GM12878 (cell line): ENCODE results near the gene SMARCD2. TPM values are rescaled to one million over a fixed set of nuclear protein-coding genes. Genes with fewer than 3 reads are reported as not detected.

Source experiments
- ATAC-seq: fragments of 200-7000 bp; cut with Tn5 transposase; 3 replicates; pipeline ENCODE4 v1.9.1; 2020; ENCODE audit warnings: mild to moderate bottlenecking, moderate library complexity
- BruUV-seq: library from RNA; stranded (reverse); fragments of 400-500 nt; replicated peaks from 2 replicates; lab custom pipeline; 2021; lab: Mats Ljungman, UMichigan
- CTCF ChIA-PET: fragments of 300-600 bp; sonication (Branson Sonifier 250); formaldehyde crosslinking; extraction: SDS; loops from one replicate; lab custom pipeline; 2021; ENCODE audit warnings: inconsistent platforms; lab: Yijun Ruan, JAX
- POLR2A ChIA-PET: fragments of 350-600 bp; formaldehyde crosslinking; extraction: SDS; loops from one replicate; lab custom pipeline; 2021; ENCODE audit warnings: inconsistent platforms; lab: Charles Lee
- RAD21 ChIA-PET: fragments of 300-600 bp; sonication (Branson Sonifier 250); formaldehyde crosslinking; loops from one replicate; lab custom pipeline; 2023; ENCODE audit warnings: antibody characterized with exemption; ENCODE audit not compliant: unreplicated experiment; lab: Charles Lee
- SMC1A ChIA-PET: fragments of 300-600 bp; sonication (Branson Sonifier 250); formaldehyde crosslinking; loops from one replicate; lab custom pipeline; 2023; ENCODE audit not compliant: unreplicated experiment, uncharacterized antibody; lab: Charles Lee
- DNase-seq: peaks from one replicate; pipeline ENCODE4 v3.0.0-alpha.2; 2011; ENCODE audit warnings: low read depth, low spot score
- FAIRE-seq: peaks from 3 replicates; lab custom pipeline; 2011; peaks lifted over from hg19 to GRCh38; lab: Jason Lieb, UNC
- H2AFZ ChIP-seq: 2 replicates; pipeline ENCODE4 v1.6.0; 2011; ENCODE audit warnings: low read depth, low read length, control low read depth; ENCODE audit not compliant: control insufficient read depth
- H3K27ac ChIP-seq: 2 replicates; pipeline ENCODE4 v1.5.1; 2011; ENCODE audit warnings: control low read depth; ENCODE audit not compliant: control insufficient read depth, insufficient read depth
- H3K27me3 ChIP-seq, 2 experiments: replicated peaks in 1 of 2; 2 replicates each; pipeline versions ENCODE4 v1.6.0 to v1.6.1; 2011; ENCODE audit warnings: low read length in 1 of 2; ENCODE audit not compliant: control insufficient read depth in 2 of 2, insufficient read depth in 2 of 2
- H3K36me3 ChIP-seq, 2 experiments: 2 replicates each; pipeline ENCODE4 v1.5.1; 2011; ENCODE audit warnings: low read length in 1 of 2; ENCODE audit not compliant: control insufficient read depth in 2 of 2, insufficient read depth in 2 of 2
- H3K4me1 ChIP-seq: 2 replicates; pipeline ENCODE4 v1.6.1; 2011; ENCODE audit warnings: mild to moderate bottlenecking, low read length, moderate library complexity, mixed read lengths; ENCODE audit not compliant: control insufficient read depth, insufficient read depth
- H3K4me2 ChIP-seq: 2 replicates; pipeline ENCODE4 v1.6.0; 2011; ENCODE audit warnings: control low read depth; ENCODE audit not compliant: control insufficient read depth, insufficient read depth
- H3K4me3 ChIP-seq: fragments of 200-600 bp; sonication (generic); 2 replicates; pipeline ENCODE4 v1.5.1; 2016
- H3K79me2 ChIP-seq: 2 replicates; pipeline ENCODE4 v1.6.0; 2011; ENCODE audit warnings: low read length; ENCODE audit not compliant: control insufficient read depth, insufficient read depth
- H3K9ac ChIP-seq: 2 replicates; pipeline ENCODE4 v1.8.0; 2011; ENCODE audit warnings: low read length, control low read depth, mixed read lengths; ENCODE audit not compliant: control insufficient read depth, insufficient read depth
- H3K9me3 ChIP-seq: replicated peaks from 3 replicates; pipeline ENCODE4 v1.5.1; 2011; ENCODE audit warnings: mild to moderate bottlenecking, low read length; ENCODE audit not compliant: control insufficient read depth, insufficient read depth
- H4K20me1 ChIP-seq: 2 replicates; pipeline ENCODE4 v1.6.0; 2011; ENCODE audit not compliant: control insufficient read depth, insufficient read depth
- BHLHE40 ChIP-seq, 2 experiments: fragments of 450-650 bp in 1 of 2; IDR thresholded peaks; 2 replicates each; pipeline ENCODE4 v1.6.1; 2011 to 2017; ENCODE audit warnings: low read depth in 2 of 2, borderline replicate concordance in 1 of 2, improper control_type of control experiment in 1 of 2, low read length in 1 of 2, mild to moderate bottlenecking in 1 of 2
- BRCA1 ChIP-seq: IDR thresholded peaks from 2 replicates; pipeline ENCODE4 v1.6.1; 2011; ENCODE audit warnings: low read depth, low read length, improper control_type of control experiment
- CBX3 ChIP-seq: fragments of 200-600 bp; sonication (generic); IDR thresholded peaks from 2 replicates; pipeline ENCODE4 v1.6.1; 2016; ENCODE audit warnings: low read depth, borderline replicate concordance
- KDM1A ChIP-seq: fragments of 200-600 bp; sonication (generic); IDR thresholded peaks from 2 replicates; pipeline ENCODE4 v1.6.1; 2016; ENCODE audit warnings: borderline replicate concordance
- NR2C2 ChIP-seq: IDR thresholded peaks from 2 replicates; pipeline ENCODE4 v1.6.1; 2011; ENCODE audit warnings: borderline replicate concordance, low read depth; ENCODE audit not compliant: control insufficient read depth, insufficient read length
- NRF1 ChIP-seq: conservative IDR thresholded peaks from 2 replicates; pipeline ENCODE4 v1.6.1; 2011; ENCODE audit warnings: mild to moderate bottlenecking, low read depth, low read length, improper control_type of control experiment
- POLR2A ChIP-seq: IDR thresholded peaks from 2 replicates; pipeline ENCODE4 v1.6.1; 2011; ENCODE audit warnings: low read depth, mild to moderate bottlenecking, low read length
- POLR2AphosphoS2 ChIP-seq: IDR thresholded peaks from 2 replicates; pipeline ENCODE4 v1.6.1; 2011; ENCODE audit warnings: low read depth, mild to moderate bottlenecking, low read length, improper control_type of control experiment, moderate library complexity
- POLR2AphosphoS5 ChIP-seq: IDR thresholded peaks from 2 replicates; pipeline ENCODE4 v1.6.1; 2011; ENCODE audit warnings: mild to moderate bottlenecking, low read length, inconsistent platforms
- RFX5 ChIP-seq: IDR thresholded peaks from 2 replicates; pipeline ENCODE4 v1.6.1; 2011; ENCODE audit warnings: low read depth, low read length, improper control_type of control experiment
- SIX5 ChIP-seq: IDR thresholded peaks from 2 replicates; pipeline ENCODE4 v1.6.1; 2011; ENCODE audit warnings: mild to moderate bottlenecking, low read depth, low read length, moderate library complexity; ENCODE audit not compliant: severe bottlenecking
- SREBF2 ChIP-seq: IDR thresholded peaks from 2 replicates; pipeline ENCODE4 v1.6.1; 2012; ENCODE audit warnings: mild to moderate bottlenecking, low read length
- YBX1 ChIP-seq: fragments of 450-650 bp; IDR thresholded peaks from 2 replicates; pipeline ENCODE4 v1.6.1; 2016; ENCODE audit warnings: antibody characterized with exemption
- WGBS: methylation state at CpG from one replicate; pipeline ENCODE4 v1.1.6; 2016; ENCODE audit warnings: low lambda C conversion rate; ENCODE audit not compliant: insufficient replicate concordance, insufficient coverage; ENCODE audit errors: missing lambda C conversion rate; 5-methylcytosine and 5-hydroxymethylcytosine counted together
- in situ Hi-C: fragments of 300-500 bp; cut with MboI; formaldehyde crosslinking; loops from 9 replicates; pipeline ENCODE4 v1.14.3; 2018; ENCODE audit warnings: mixed read lengths
- intact Hi-C: fragments of 100-400 bp; cut with micrococcal nuclease; formaldehyde crosslinking; loops from one replicate; pipeline ENCODE4 v1.14.2; 2022; ENCODE audit not compliant: unreplicated experiment
- polyA plus RNA-seq, 11 experiments: library from polyadenylated mRNA; depleted of rRNA in 4 of 11; unstranded in 6 of 11; stranded (reverse) in 5 of 11; fragments of >200 nt; fragmentation: Nextera tagmentation in 4 of 11; fragmentation: Illumina TruSeq in 1 of 11; extraction: Ambion mirVana in 4 of 11; extraction: Trizol in 1 of 11; gene quantifications; 1 replicate in 1 of 11; 2 replicates in 10 of 11; pipeline versions ENCODE4 v1.2.1 to v1.2.3, GENCODE V29; 2011 to 2016; ENCODE audit warnings: inconsistent platforms in 2 of 11, missing spikeins in 2 of 11, low read depth in 1 of 11
- total RNA-seq, 4 experiments: library from RNA; depleted of rRNA in 3 of 4; stranded (reverse); fragments of >200 nt in 3 of 4; fragmentation: Illumina TruSeq in 1 of 4; extraction: Trizol in 1 of 4; gene quantifications; 2 replicates each; pipeline versions ENCODE4 v1.2.1 to v1.2.3, GENCODE V29; 2013 to 2021
- TF ChIP-seq, protein P1 (sequence below): fragments of 150-350 bp; IDR thresholded peaks from 2 replicates; pipeline ENCODE4 v1.6.1; 2016; ENCODE audit warnings: low read depth, low read length

SMARCD2 gene
- total and polyA plus RNA-seq, 10 of the 15 experiments (the other 5 are each of a cell fraction or from before 2014, with no cell fraction given) = 2.4 to 111 (median 63.6) TPM

- Histone ChIP-seq H4K20me1 (no peaks in the 10 kb centered on the region; the same call in 1 of the 2 replicates), H3K4me2 (no peak overlapping the region), H2AFZ (no peak overlapping the region), H3K27me3 (no peaks in the 10 kb centered on the region), H3K4me1 (no peaks in the 10 kb centered on the region), H3K79me2 (no peaks in the 10 kb centered on the region; the same call in 1 of the 2 replicates), H3K9ac (no peak overlapping the region), H3K9me3 (no peaks in the 10 kb centered on the region), H3K4me3 (no peak overlapping the region), H3K36me3 (peaks cover 43 to 49% of the 10 kb centered on the region in 2 experiments), H3K27ac (no peak overlapping the region)
- DNase-seq (no peak), ATAC-seq (no peak), FAIRE-seq (no peak)
- TF ChIP-seq SIX5 = no peak
- TF ChIP-seq POLR2AphosphoS5 = peak; percentile 18; the same call in 1 of the 2 replicates
- peak; percentile 46; the same call in 1 of the 2 replicates for TF ChIP-seq POLR2AphosphoS2
- TF ChIP-seq BHLHE40 (IDR thresholded peaks at IDR 0.05; ENCODE audit: borderline replicate concordance in 1 of 2, low read depth in 2 of 2, low read length in 1 of 2) = no peak
- TF ChIP-seq SREBF2 = no peak
- TF ChIP-seq, protein P1, sequence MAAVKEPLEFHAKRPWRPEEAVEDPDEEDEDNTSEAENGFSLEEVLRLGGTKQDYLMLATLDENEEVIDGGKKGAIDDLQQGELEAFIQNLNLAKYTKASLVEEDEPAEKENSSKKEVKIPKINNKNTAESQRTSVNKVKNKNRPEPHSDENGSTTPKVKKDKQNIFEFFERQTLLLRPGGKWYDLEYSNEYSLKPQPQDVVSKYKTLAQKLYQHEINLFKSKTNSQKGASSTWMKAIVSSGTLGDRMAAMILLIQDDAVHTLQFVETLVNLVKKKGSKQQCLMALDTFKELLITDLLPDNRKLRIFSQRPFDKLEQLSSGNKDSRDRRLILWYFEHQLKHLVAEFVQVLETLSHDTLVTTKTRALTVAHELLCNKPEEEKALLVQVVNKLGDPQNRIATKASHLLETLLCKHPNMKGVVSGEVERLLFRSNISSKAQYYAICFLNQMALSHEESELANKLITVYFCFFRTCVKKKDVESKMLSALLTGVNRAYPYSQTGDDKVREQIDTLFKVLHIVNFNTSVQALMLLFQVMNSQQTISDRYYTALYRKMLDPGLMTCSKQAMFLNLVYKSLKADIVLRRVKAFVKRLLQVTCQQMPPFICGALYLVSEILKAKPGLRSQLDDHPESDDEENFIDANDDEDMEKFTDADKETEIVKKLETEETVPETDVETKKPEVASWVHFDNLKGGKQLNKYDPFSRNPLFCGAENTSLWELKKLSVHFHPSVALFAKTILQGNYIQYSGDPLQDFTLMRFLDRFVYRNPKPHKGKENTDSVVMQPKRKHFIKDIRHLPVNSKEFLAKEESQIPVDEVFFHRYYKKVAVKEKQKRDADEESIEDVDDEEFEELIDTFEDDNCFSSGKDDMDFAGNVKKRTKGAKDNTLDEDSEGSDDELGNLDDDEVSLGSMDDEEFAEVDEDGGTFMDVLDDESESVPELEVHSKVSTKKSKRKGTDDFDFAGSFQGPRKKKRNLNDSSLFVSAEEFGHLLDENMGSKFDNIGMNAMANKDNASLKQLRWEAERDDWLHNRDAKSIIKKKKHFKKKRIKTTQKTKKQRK = no peak
- TF ChIP-seq KDM1A = no peak
- no peak for TF ChIP-seq YBX1
- no peak for TF ChIP-seq BRCA1
- TF ChIP-seq NRF1 = no peak
- peak; percentile 44 for TF ChIP-seq POLR2A
- TF ChIP-seq RFX5 = no peak
- no peak for TF ChIP-seq CBX3
- no peak for TF ChIP-seq NR2C2
- ChIA-PET CTCF (interaction anchor here (1.6 kb wide), 1 partner anchor 8 kb away, joined by 4 read pairs; no protein-coding TSS in a partner anchor), POLR2A (interaction anchor here (0.5 to 1.0 kb wide), 2 partner anchors 20 to 22 kb away, joined by 3 to 5 read pairs; no protein-coding TSS in a partner anchor), RAD21 (no interaction called here), SMC1A (no interaction called here)
- in situ Hi-C loops = no loop called here
- 69% methylated on average over 20 of the region's 21 CpGs for WGBS
- intact Hi-C loops = no loop called here
- TSS peak; percentile 61 for BruUV-seq
Measured at GRCh38 chr17:63819585-63820537, 22.6 kb downstream of the SMARCD2 start.
